ENCODE data around the gene MRPL20.
"Not testable (repeated sequence)": the region's sequence is repeated elsewhere in the genome, so short reads cannot be mapped to it uniquely, and the experiment has no call there.

The MRPL20 gene

DNA sequence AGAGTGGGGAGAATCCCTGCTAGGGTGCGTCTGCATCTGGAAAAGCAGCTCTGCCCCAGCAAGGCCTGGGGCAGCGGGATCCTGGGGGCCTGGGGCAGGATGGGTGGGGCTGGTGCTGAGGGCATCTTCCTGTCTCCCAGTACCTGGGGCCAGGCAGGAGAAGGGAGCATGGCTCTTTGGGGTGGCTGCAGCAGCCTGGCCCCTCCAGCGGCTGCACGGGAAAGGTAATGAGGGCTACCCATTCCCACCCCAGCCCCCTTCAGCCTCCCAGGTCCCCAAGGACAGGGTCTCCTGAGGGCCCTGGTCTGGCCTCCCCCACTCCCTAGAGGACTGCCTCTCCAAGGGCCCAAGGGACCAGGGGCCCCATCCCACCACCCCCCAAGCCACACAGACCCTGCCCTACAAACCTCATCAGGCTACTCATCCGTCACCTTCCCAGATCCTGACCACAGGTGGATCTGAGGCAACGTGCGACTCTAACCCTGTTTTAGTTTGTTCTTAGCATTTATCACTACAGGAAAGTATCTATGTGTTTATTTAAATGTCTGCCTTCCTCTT is 14.9 kb upstream of the MRPL20 start:
- H3K4me3 ChIP-seq (ENCODE audit: low read depth, low read length): no peak overlapping the region
- TF ChIP-seq, protein P1, sequence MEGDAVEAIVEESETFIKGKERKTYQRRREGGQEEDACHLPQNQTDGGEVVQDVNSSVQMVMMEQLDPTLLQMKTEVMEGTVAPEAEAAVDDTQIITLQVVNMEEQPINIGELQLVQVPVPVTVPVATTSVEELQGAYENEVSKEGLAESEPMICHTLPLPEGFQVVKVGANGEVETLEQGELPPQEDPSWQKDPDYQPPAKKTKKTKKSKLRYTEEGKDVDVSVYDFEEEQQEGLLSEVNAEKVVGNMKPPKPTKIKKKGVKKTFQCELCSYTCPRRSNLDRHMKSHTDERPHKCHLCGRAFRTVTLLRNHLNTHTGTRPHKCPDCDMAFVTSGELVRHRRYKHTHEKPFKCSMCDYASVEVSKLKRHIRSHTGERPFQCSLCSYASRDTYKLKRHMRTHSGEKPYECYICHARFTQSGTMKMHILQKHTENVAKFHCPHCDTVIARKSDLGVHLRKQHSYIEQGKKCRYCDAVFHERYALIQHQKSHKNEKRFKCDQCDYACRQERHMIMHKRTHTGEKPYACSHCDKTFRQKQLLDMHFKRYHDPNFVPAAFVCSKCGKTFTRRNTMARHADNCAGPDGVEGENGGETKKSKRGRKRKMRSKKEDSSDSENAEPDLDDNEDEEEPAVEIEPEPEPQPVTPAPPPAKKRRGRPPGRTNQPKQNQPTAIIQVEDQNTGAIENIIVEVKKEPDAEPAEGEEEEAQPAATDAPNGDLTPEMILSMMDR (IDR thresholded peaks at IDR 0.05; ENCODE audit: control insufficient read depth, extremely low read depth, insufficient read depth): no peak
- no peak for DNase-seq (ENCODE audit: low read depth)

DNA sequence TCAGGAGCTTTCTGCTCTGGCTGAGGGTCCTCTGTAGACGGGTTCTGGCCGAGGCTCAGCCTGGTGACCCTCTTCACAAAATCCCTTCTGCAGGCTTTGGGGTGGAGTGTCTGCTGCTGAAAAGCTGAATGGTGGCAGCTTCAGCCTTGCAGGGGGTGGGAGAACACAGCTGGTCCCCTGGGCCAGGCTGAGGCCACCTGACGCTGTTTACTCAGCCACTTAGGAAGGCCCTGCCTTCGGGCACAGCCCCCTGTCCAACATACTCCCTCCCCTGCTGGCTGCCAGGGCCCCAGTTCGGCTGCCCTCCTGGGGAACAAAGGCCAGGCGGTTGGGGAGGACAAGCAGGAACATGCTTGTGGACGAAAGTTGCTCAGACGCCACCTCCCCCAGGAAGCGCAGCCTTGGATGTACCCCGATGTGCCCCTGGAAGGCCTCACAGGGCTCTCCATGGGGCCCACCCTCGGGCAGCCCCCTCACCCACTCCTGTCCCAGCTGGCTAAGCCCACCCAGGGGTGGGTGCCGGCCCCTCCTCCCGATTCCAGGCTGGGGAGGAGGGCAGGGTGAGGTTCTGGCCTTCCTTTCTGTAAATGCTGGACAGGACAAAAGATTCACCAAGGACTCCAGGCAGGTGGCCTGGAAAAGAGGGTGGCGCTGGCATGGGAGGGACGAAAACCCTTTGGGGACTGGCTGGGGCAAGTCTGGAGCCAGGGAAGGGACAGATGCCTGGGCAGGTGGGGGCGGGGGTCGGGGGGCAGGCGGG is 14.2 kb upstream of the MRPL20 start, which contains the start of gene ANKRD65:
ANKRD65 (minus strand) TSS at position 130 of the 760 bp plus-strand sequence. CDS start 271 bp downstream, outside the sequence.
- no peak for DNase-seq (ENCODE audit: low read depth)
- no peak within 1 kb of the TSS for H3K4me3 ChIP-seq (ENCODE audit: low read depth, low read length)
- TF ChIP-seq, protein P1 (IDR thresholded peaks at IDR 0.05; ENCODE audit: control insufficient read depth, extremely low read depth, insufficient read depth): no peak

DNA sequence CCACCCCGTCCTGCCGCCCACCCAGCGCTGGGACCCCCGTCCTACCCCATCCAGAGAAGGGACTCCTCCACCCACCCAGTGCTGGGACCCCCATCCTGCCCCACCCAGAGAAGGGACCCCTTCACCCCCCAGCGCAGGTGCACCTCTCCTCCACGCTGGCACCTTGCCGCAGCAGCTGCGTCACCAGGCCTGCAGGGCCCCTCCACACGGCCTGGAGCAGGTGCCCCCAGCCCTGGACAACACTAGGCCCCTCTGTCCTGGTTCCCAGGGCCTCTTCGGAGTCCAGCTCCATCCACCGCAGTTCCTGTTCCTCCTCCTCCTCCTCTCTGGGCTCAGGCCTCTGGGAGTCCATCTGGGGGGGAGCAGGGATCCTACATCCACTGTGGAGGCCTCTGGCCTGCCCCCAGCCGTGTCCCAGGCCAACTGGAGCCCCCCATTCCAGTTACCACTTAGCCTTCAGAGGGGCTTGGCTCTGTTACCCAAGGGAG is 13.6 kb upstream of the MRPL20 start:
- H3K4me3 ChIP-seq (ENCODE audit: low read depth, low read length): no peak overlapping the region
- TF ChIP-seq, protein P1 (IDR thresholded peaks at IDR 0.05; ENCODE audit: control insufficient read depth, extremely low read depth, insufficient read depth): no peak
- no peak for DNase-seq (ENCODE audit: low read depth)

DNA sequence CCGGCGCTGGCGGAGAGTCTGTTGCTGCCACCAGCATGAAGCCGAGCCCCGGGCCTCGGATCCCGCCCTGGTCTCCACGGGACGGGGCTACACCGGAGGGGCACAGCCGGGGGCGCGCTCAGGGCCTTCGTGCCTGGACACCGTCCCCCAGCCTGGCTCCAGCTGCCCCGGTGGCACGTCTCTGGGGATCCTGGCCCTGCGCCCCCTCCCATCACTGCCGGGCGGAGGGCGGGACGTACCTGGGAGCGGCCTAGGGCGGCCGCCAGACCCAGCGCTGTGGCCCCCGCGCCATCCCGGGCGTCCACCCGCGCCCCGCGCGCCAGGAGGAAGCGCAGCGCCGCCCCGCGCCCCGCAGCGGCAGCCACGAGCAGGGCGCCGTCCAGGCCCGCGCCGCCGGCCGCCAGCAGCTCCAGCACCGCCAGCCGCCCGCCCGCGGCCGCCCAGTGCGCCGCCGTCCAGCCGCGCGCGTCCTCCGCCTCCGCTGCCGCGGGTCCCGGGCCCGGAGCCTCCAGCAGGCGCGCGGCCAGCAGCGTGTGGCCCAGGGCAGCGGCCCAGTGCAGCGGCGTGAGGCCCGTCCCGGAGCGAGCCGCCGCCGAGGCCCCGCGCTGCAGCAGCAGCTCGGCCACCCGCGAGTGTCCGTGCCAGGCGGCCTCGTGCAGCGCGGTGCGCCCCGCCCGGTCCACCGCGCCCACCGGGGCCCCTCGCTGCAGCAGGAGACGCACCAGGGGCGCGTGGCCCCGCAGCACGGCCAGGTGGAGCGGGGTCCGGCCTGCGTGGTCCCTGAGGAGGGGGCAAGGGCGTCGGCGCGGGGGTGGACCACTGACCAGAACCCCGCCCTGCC is 12.9 kb upstream of the MRPL20 start:
- no peak overlapping the region for H3K4me3 ChIP-seq (ENCODE audit: low read depth, low read length)
- TF ChIP-seq, protein P1 (IDR thresholded peaks at IDR 0.05; ENCODE audit: control insufficient read depth, extremely low read depth, insufficient read depth): no peak
- no peak for DNase-seq (ENCODE audit: low read depth)

DNA sequence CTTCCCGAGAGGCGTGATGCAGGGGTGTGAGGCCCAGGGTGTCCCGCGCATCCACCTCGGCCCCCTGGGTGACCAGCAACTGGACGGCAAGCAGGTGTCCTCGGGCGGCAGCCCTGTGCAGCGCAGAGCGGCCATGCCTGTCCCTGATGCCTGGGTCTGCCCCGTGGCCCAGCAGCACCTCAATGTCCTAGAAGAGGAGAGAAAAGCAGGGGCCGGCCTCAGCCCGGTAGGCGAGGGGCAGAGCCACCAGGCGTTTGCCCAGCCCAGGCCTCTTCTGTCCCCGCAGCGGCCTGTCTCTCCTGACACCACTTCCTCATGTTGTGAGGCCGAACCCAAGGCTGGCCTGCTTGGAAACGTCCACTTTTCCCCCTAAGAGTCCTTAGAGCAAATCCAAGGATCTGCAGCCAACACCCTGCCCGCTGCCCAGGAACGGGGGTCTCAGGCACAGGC is 12.3 kb upstream of the MRPL20 start:
- TF ChIP-seq, protein P1 (IDR thresholded peaks at IDR 0.05; ENCODE audit: control insufficient read depth, extremely low read depth, insufficient read depth): no peak
- no peak overlapping the region for H3K4me3 ChIP-seq (ENCODE audit: low read depth, low read length)
- no peak for DNase-seq (ENCODE audit: low read depth)

DNA sequence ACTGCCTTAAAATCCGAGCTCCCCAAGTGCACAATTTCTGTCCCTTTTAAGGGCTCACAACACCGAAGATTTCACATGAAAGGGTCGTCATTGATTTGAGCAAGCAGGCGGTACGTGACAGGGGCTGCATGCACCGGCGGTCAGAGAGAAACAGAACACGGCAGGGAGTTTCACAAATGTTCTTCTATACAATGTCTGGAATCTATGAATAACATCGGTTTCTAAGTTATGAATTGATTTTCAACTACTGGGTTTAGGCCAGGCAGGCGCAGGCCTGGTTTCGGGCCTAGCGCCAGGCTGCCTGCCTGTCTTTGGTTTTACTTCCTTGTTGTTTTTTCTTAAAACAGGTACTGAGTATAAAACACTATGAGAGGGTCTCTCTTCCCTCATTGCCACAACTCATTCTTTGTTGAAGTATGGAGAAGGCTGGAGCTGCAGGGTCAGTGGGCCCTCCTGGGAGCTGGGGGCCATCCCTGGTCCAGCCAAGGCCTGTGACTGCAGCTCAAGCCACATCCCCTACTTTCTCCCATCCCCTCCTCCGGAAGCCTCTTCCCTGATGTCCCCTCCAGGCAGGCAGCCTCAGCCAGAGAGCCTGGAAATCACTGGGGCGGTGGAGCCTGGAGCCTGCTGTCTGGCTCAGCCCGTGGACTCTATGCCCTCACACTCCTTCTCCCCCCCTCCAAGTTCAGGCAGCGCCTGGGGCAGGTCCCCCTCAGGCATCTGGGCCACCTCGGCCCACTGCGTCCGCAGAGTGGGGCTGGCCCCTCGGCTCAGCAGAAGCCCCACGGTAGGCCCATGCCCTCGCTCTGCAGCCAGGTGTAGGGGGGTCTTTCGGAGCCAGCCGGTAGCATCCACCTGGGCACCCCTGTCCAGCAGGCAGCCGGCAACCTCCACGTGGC is 11.6 kb upstream of the MRPL20 start:
- TF ChIP-seq, protein P1 (IDR thresholded peaks at IDR 0.05; ENCODE audit: control insufficient read depth, extremely low read depth, insufficient read depth): no peak
- no peak for DNase-seq (ENCODE audit: low read depth)
- H3K4me3 ChIP-seq (ENCODE audit: low read depth, low read length): no peak overlapping the region

DNA sequence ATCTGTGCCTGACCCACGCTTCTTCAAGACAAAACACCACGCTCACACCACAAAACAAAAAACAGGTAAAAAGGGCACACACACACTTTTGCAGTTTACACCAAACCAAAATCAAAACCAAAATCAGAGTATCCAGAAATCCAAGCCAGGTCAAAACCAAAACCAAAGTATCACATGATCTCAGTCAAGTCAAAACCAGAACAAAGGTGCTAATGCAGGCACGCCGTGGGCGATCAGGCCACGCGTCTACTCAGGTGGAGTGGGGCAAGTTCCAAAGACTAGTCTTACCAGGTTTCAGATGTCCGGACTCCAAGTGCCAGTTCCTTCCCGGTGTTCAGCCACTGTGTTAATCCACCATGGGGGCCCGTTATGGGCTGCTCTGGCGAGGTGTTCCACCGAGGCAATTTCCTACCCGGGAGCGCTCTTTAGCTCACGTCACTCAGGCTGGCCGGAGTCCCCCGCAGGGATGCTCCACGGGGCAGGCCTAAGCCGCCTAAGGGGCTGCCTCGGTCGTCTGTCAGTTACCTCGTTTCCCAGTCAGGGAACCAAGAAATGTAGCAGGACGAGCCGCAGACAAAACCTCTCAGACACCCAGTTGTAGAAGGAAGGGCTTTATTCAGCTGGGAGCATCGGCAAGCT is 10.9 kb upstream of the MRPL20 start:
- DNase-seq (ENCODE audit: low read depth); H3K4me3 ChIP-seq (ENCODE audit: low read depth, low read length): not testable (repeated sequence)

DNA sequence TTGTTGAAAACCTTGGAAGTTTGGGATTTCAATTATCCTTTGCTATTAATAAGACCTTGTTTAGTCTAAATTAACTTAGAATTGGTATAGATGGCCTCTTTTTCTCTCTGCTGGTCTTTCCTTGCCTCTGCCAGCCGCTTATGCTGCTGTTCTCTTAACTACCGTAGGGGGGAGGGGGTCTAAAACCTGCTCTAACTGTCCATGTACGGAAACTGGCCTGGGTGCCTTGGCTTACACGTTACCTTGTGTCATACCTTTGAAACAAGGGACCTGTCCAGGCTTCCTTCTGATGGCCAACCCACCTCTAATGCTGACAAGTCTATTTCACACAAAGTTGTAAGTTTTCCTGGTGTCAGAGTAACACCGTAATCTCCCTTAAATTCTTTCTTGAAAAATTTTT is 10.3 kb upstream of the MRPL20 start:
- not testable (repeated sequence) for DNase-seq (ENCODE audit: low read depth); H3K4me3 ChIP-seq (ENCODE audit: low read depth, low read length)
